ENCODE measurements around the gene DTD1. TPM values are rescaled to one million over a fixed set of nuclear protein-coding genes. Genes with fewer than 3 reads are reported as not detected.

The DTD1 gene
- total RNA-seq, 2 experiments from 2014 or later, result 46.4 to 47.1 TPM

- peaks cover 3% of the 10 kb centered on the region for H3K36me3 Mint-ChIP-seq (ENCODE audit: low read depth)
- no peak overlapping the region for H3K27ac Mint-ChIP-seq
- no peaks in the 10 kb centered on the region for H3K9me3 Mint-ChIP-seq
- intact Hi-C loops (cut with micrococcal nuclease), result no loop called here
- CTCF ChIA-PET, result no interaction called here
- H3K27me3 Mint-ChIP-seq (ENCODE audit: low read depth), result no peaks in the 10 kb centered on the region
- no peak overlapping the region for H3K4me3 Mint-ChIP-seq
- H3K4me1 Mint-ChIP-seq (ENCODE audit: low read depth), result peaks cover 8% of the 10 kb centered on the region
- DNase-seq, result no peak
These were observed 134.5 kb downstream of the DTD1 start for GRCh38 chr20:18722371-18722770.

- CTCF ChIA-PET, result no interaction called here
- intact Hi-C loops (cut with micrococcal nuclease), result no loop called here
- H3K9me3 Mint-ChIP-seq, result no peaks in the 10 kb centered on the region
- H3K27me3 Mint-ChIP-seq (ENCODE audit: low read depth), result no peaks in the 10 kb centered on the region
- peaks cover 3% of the 10 kb centered on the region for H3K36me3 Mint-ChIP-seq (ENCODE audit: low read depth)
- H3K4me1 Mint-ChIP-seq (ENCODE audit: low read depth), result peaks cover 11% of the 10 kb centered on the region
- H3K27ac Mint-ChIP-seq, result no peak overlapping the region
- DNase-seq, result no peak
- no peak overlapping the region for H3K4me3 Mint-ChIP-seq
These were observed 136.2 kb downstream of the DTD1 start for GRCh38 chr20:18724077-18724476.

- Mint-ChIP-seq H3K27me3 (ENCODE audit: low read depth) (no peaks in the 10 kb centered on the region), H3K4me3 (no peak overlapping the region), H3K27ac (no peak overlapping the region), H3K9me3 (no peaks in the 10 kb centered on the region), H3K36me3 (ENCODE audit: low read depth) (peaks cover 2% of the 10 kb centered on the region), H3K4me1 (ENCODE audit: low read depth) (peaks cover 11% of the 10 kb centered on the region)
- CTCF ChIA-PET, result no interaction called here
- intact Hi-C loops (cut with micrococcal nuclease), result no loop called here
- no peak for DNase-seq
These were observed 137.1 kb downstream of the DTD1 start for GRCh38 chr20:18724788-18725464.

GRCh38 chr20:18727032-18727508, 139.2 kb downstream of the DTD1 start:
- DNase-seq, result no peak
- H3K4me3 Mint-ChIP-seq, result no peak overlapping the region
- no peaks in the 10 kb centered on the region for H3K36me3 Mint-ChIP-seq (ENCODE audit: low read depth)
- peaks cover 11% of the 10 kb centered on the region for H3K4me1 Mint-ChIP-seq (ENCODE audit: low read depth)
- H3K27me3 Mint-ChIP-seq (ENCODE audit: low read depth), result no peaks in the 10 kb centered on the region
- no peaks in the 10 kb centered on the region for H3K9me3 Mint-ChIP-seq
- CTCF ChIA-PET, result no interaction called here
- H3K27ac Mint-ChIP-seq, result no peak overlapping the region
- intact Hi-C loops (cut with micrococcal nuclease), result no loop called here

GRCh38 chr20:18728165-18728869, 140.5 kb downstream of the DTD1 start:
- Mint-ChIP-seq H3K4me1 (ENCODE audit: low read depth) (peaks cover 11% of the 10 kb centered on the region), H3K27me3 (ENCODE audit: low read depth) (no peaks in the 10 kb centered on the region)
- CTCF ChIA-PET, result no interaction called here

GRCh38 chr20:18728870-18729224, 141.0 kb downstream of the DTD1 start:
- peaks cover 11% of the 10 kb centered on the region for H3K4me1 Mint-ChIP-seq (ENCODE audit: low read depth)
- DNase-seq, result no peak
- intact Hi-C loops (cut with micrococcal nuclease), result no loop called here
- H3K9me3 Mint-ChIP-seq, result no peaks in the 10 kb centered on the region
- H3K27me3 Mint-ChIP-seq (ENCODE audit: low read depth), result no peaks in the 10 kb centered on the region
- CTCF ChIA-PET, result no interaction called here
- H3K4me3 Mint-ChIP-seq, result no peak overlapping the region
- H3K36me3 Mint-ChIP-seq (ENCODE audit: low read depth), result no peaks in the 10 kb centered on the region
- no peak overlapping the region for H3K27ac Mint-ChIP-seq

More at GRCh38 chr20:18728165-18728869, 140.5 kb downstream of the DTD1 start:
- DNase-seq, result no peak
- intact Hi-C loops (cut with micrococcal nuclease), result no loop called here
- H3K27ac Mint-ChIP-seq, result no peak overlapping the region
- H3K4me3 Mint-ChIP-seq, result no peak overlapping the region
- H3K9me3 Mint-ChIP-seq, result no peaks in the 10 kb centered on the region
- H3K36me3 Mint-ChIP-seq (ENCODE audit: low read depth), result no peaks in the 10 kb centered on the region

- H3K9me3 Mint-ChIP-seq, result no peaks in the 10 kb centered on the region
- H3K27me3 Mint-ChIP-seq (ENCODE audit: low read depth), result no peaks in the 10 kb centered on the region
- peaks cover 3% of the 10 kb centered on the region for H3K36me3 Mint-ChIP-seq (ENCODE audit: low read depth)
- intact Hi-C loops (cut with micrococcal nuclease), result no loop called here
- H3K27ac Mint-ChIP-seq, result no peak overlapping the region
- H3K4me1 Mint-ChIP-seq (ENCODE audit: low read depth), result peaks cover 11% of the 10 kb centered on the region
- no peak for DNase-seq
- CTCF ChIA-PET, result no interaction called here
- no peak overlapping the region for H3K4me3 Mint-ChIP-seq
These were observed 141.5 kb downstream of the DTD1 start for GRCh38 chr20:18729231-18729825.

- H3K27ac Mint-ChIP-seq, result no peak overlapping the region
- no peak for DNase-seq
- peaks cover 7% of the 10 kb centered on the region for H3K36me3 Mint-ChIP-seq (ENCODE audit: low read depth)
- no peaks in the 10 kb centered on the region for H3K9me3 Mint-ChIP-seq
- H3K4me1 Mint-ChIP-seq (ENCODE audit: low read depth), result peaks cover 11% of the 10 kb centered on the region
- no peaks in the 10 kb centered on the region for H3K27me3 Mint-ChIP-seq (ENCODE audit: low read depth)
- no peak overlapping the region for H3K4me3 Mint-ChIP-seq
- intact Hi-C loops (cut with micrococcal nuclease), result no loop called here
- CTCF ChIA-PET, result no interaction called here
These were observed 144.1 kb downstream of the DTD1 start for GRCh38 chr20:18731940-18732339.

GRCh38 chr20:18734525-18735189, 146.8 kb downstream of the DTD1 start:
- intact Hi-C loops (cut with micrococcal nuclease), result no loop called here
- H3K4me1 Mint-ChIP-seq (ENCODE audit: low read depth), result peaks cover 12% of the 10 kb centered on the region
- no peak overlapping the region for H3K4me3 Mint-ChIP-seq
- peaks cover 7% of the 10 kb centered on the region for H3K36me3 Mint-ChIP-seq (ENCODE audit: low read depth)
- no peak overlapping the region for H3K27ac Mint-ChIP-seq
- H3K9me3 Mint-ChIP-seq, result no peaks in the 10 kb centered on the region
- no peaks in the 10 kb centered on the region for H3K27me3 Mint-ChIP-seq (ENCODE audit: low read depth)
- no peak for DNase-seq
- CTCF ChIA-PET, result no interaction called here

GRCh38 chr20:18737140-18737539, 149.3 kb downstream of the DTD1 start:
- intact Hi-C loops (cut with micrococcal nuclease), result no loop called here
- no peak for DNase-seq
- no peaks in the 10 kb centered on the region for H3K9me3 Mint-ChIP-seq
- no peak overlapping the region for H3K27ac Mint-ChIP-seq
- H3K36me3 Mint-ChIP-seq (ENCODE audit: low read depth), result peaks cover 7% of the 10 kb centered on the region
- CTCF ChIA-PET, result no interaction called here
- no peak overlapping the region for H3K4me3 Mint-ChIP-seq
- H3K27me3 Mint-ChIP-seq (ENCODE audit: low read depth), result no peaks in the 10 kb centered on the region
- peaks cover 12% of the 10 kb centered on the region for H3K4me1 Mint-ChIP-seq (ENCODE audit: low read depth)

- peaks cover 12% of the 10 kb centered on the region for H3K4me1 Mint-ChIP-seq (ENCODE audit: low read depth)
- CTCF ChIA-PET, result no interaction called here
- no peak for DNase-seq
- peaks cover 9% of the 10 kb centered on the region for H3K36me3 Mint-ChIP-seq (ENCODE audit: low read depth)
- no peaks in the 10 kb centered on the region for H3K9me3 Mint-ChIP-seq
- no peaks in the 10 kb centered on the region for H3K27me3 Mint-ChIP-seq (ENCODE audit: low read depth)
- intact Hi-C loops (cut with micrococcal nuclease), result no loop called here
- no peak overlapping the region for H3K4me3 Mint-ChIP-seq
- H3K27ac Mint-ChIP-seq, result no peak overlapping the region
These were observed 150.2 kb downstream of the DTD1 start for GRCh38 chr20:18738055-18738454.

- H3K4me1 Mint-ChIP-seq (ENCODE audit: low read depth), result peaks cover 12% of the 10 kb centered on the region
- no peaks in the 10 kb centered on the region for H3K27me3 Mint-ChIP-seq (ENCODE audit: low read depth)
- H3K27ac Mint-ChIP-seq, result no peak overlapping the region
- no peaks in the 10 kb centered on the region for H3K9me3 Mint-ChIP-seq
- peaks cover 10% of the 10 kb centered on the region for H3K36me3 Mint-ChIP-seq (ENCODE audit: low read depth)
- intact Hi-C loops (cut with micrococcal nuclease), result no loop called here
- CTCF ChIA-PET, result no interaction called here
- DNase-seq, result no peak
- no peak overlapping the region for H3K4me3 Mint-ChIP-seq
These were observed 151.0 kb downstream of the DTD1 start for GRCh38 chr20:18738888-18739287.

Data from activated naive CD4-positive, alpha-beta T cell treated with anti-CD3 and anti-CD28 coated beads for 36 hours (primary cell).